SU-DHL-6 (cell line): ENCODE data around the gene SFTPB.

ENCODE experiments used
- CTCF ChIP-seq: fragments of 200-600 bp; sonication (generic); IDR thresholded peaks from one replicate; pipeline ENCODE4 v1.5.1; 2017; ENCODE audit warnings: antibody characterized with exemption, mild to moderate bottlenecking, low read length, moderate library complexity; ENCODE audit not compliant: insufficient read depth, poor library complexity, severe bottlenecking
- EZH2phosphoT487 ChIP-seq: fragments of 200-600 bp; sonication (generic), shearing (Covaris generic); conservative IDR thresholded peaks from 2 replicates; pipeline ENCODE4 v1.6.1; 2018; ENCODE audit warnings: mild to moderate bottlenecking, antibody characterized with exemption, low read length, moderate library complexity, mixed read lengths

- TF ChIP-seq EZH2phosphoT487: no peak
- no peak for TF ChIP-seq CTCF
Measured at GRCh38 chr2:85656468-85656867, 11.5 kb downstream of the SFTPB start.
